ENCODE data around the gene ITPKC.

Gene ITPKC

DNA sequence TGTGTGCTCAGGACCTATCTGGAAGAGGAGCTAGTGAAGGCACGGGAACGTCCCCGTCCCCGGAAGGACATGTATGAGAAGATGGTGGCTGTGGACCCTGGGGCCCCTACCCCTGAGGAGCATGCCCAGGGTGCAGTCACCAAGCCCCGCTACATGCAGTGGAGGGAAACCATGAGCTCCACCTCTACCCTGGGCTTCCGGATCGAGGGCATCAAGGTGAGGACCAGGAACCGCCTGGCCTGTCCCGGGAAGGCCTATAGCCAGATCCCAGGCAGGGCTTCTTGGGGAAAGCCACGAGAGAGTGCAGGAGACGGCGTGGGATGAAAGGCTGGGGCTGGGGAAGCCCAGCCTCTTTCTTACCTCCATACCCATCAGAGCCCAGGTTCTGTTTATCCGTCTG lies 16.2 kb downstream of the ITPKC start:
- no peak overlapping the region for H3K4me3 ChIP-seq (ENCODE audit: low read depth, low read length)
- ChIA-PET CTCF (interaction anchor here (1.3 to 1.9 kb wide), 3 partner anchors 9 to 74 kb away, joined by 4 to 6 read pairs (median 5); no protein-coding TSS in a partner anchor), POLR2A (no interaction called here)
- TF ChIP-seq, protein P1, sequence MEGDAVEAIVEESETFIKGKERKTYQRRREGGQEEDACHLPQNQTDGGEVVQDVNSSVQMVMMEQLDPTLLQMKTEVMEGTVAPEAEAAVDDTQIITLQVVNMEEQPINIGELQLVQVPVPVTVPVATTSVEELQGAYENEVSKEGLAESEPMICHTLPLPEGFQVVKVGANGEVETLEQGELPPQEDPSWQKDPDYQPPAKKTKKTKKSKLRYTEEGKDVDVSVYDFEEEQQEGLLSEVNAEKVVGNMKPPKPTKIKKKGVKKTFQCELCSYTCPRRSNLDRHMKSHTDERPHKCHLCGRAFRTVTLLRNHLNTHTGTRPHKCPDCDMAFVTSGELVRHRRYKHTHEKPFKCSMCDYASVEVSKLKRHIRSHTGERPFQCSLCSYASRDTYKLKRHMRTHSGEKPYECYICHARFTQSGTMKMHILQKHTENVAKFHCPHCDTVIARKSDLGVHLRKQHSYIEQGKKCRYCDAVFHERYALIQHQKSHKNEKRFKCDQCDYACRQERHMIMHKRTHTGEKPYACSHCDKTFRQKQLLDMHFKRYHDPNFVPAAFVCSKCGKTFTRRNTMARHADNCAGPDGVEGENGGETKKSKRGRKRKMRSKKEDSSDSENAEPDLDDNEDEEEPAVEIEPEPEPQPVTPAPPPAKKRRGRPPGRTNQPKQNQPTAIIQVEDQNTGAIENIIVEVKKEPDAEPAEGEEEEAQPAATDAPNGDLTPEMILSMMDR (IDR thresholded peaks at IDR 0.05; ENCODE audit: insufficient read depth, low read length, missing control alignments): no peak
- no peak for DNase-seq (ENCODE audit: low read depth, low spot score)

DNA sequence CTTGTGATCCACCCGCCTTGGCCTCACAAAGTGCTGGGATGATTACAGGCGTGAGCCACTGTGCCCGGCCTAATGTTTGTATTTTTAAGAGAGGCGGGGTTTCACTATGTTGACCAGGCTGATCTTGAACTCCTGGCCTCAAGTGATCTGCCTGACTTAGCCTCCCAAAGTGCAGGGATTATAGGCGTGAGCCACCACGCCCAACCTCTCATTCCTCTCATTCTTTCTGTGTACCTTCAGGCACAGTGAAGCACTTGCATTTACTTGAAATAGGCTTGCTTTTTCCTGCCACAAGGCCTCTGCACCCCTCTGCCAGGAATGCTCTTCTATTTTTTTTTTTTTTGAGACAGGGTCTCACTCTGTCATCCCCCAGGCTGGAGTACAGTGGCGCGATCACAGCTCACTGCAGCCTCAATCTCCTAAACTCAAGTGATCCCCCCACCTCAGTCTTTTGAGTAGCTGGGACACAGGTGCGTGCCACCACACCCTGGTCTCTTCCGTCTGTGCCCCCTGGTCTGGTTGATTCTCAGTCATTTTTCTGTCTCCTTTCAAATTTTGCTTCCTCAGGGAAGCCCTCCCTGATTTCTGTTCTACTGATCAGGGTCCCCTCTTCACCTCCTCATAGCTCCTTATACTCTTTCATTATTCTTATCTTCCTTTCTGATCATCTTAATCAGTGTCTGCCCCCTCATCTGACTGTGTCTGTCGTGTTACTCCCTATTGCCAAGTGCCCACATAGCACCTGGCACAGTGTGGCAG lies 18.3 kb downstream of the ITPKC start:
- TF ChIP-seq, protein P1 (IDR thresholded peaks at IDR 0.05; ENCODE audit: insufficient read depth, low read length, missing control alignments): no peak
- ChIA-PET POLR2A (interaction anchor here (0.7 kb wide), 1 partner anchor 10 kb away, joined by 3 read pairs; no protein-coding TSS in a partner anchor), CTCF (no interaction called here)
- no peak overlapping the region for H3K4me3 ChIP-seq (ENCODE audit: low read depth, low read length)
- no peak for DNase-seq (ENCODE audit: low read depth, low spot score)

DNA sequence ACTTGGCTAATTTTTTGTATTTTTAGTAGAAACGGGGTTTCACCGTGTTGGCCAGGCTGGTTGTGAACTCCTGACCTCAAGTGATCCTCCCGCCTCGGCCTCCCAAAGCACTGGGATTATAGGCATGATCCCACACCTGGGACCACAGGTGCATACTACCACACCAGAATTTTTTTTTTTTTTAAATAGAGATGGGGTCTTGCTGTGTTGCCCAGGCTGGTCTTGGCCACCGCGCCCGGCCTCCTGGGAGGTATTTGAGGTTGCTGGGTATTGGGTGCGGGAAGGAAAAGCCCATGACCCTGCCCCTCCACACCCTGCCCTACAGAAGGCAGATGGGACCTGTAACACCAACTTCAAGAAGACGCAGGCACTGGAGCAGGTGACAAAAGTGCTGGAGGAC lies 19.7 kb downstream of the ITPKC start:
- POLR2A ChIA-PET: interaction anchor here (1.0 kb wide), 1 partner anchor 14 kb away, joined by 3 read pairs; the partner anchor contains the start of gene ACTMAP
- CTCF ChIA-PET: no interaction called here
- TF ChIP-seq, protein P1 (IDR thresholded peaks at IDR 0.05; ENCODE audit: insufficient read depth, low read length, missing control alignments): no peak
- DNase-seq (ENCODE audit: low read depth, low spot score): no peak
- H3K4me3 ChIP-seq (ENCODE audit: low read depth, low read length): no peak overlapping the region

DNA sequence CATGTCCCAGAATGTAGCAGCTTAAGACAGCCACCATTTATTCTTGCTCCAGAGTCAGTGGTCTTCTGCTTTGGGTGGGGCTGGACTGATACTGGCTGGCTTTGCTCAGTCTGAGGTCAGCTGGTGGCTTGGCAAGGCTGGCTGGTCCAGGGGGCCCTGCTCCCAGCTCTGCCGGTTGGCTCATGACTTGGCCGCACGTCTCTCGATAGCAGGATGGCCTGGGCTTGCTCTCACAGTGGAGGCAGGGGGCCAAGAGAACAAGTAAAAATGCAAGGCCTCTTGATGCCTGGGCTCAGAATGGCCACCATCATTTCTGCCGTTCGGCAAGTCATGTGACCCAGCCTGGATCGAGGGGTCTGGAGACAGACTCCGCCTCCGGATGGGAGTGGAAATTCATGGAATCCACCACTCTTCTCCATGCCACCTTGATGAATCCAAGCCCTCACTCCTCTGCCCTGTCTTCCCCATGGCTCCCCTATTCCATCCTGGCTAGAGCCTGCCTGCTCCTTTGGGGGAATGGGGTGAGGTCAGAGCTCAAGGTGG lies 20.3 kb downstream of the ITPKC start:
- DNase-seq (ENCODE audit: low read depth, low spot score): no peak
- no peak overlapping the region for H3K4me3 ChIP-seq (ENCODE audit: low read depth, low read length)
- ChIA-PET POLR2A (interaction anchor here (1.0 kb wide), 1 partner anchor 13 kb away, joined by 3 read pairs; the partner anchor contains the start of gene ACTMAP), CTCF (no interaction called here)
- TF ChIP-seq, protein P1 (IDR thresholded peaks at IDR 0.05; ENCODE audit: insufficient read depth, low read length, missing control alignments): no peak

DNA sequence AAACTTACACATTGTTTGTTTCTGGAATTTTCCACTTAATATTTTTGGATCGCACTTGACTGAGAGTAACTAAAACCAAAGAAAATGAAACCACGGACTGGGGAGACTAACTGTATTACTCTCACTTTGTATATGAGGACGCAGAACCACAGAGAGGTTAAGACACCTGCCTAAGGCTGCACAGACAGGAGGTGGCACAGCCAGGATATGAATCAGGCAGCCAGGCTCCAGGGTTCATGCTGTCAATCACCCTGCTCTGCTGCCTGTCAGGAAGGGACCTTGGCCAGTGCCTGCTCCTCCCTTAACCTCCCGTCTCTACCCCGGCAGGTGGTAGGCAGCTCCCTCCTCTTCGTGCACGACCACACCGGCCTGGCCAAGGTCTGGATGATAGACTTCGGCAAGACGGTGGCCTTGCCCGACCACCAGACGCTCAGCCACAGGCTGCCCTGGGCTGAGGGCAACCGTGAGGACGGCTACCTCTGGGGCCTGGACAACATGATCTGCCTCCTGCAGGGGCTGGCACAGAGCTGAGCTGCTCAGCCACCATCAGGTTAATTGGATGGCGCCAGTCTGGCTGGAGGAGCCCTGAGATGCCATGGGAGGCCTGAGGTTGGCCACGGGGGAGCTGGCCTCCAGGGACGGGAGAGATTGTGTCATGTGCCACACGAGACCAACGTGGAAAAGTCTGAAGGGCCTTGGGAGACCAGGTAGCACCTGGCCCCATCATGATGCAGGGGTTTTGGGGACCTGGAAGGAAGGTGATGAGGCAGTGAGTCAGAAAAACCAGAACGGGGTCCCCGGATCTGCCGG lies 22.3 kb downstream of the ITPKC start:
- no peak for DNase-seq (ENCODE audit: low read depth, low spot score)

More for the DNA sequence above, 22.3 kb downstream of the ITPKC start:
- ChIA-PET POLR2A (no interaction called here), CTCF (no interaction called here)
- TF ChIP-seq, protein P1 (IDR thresholded peaks at IDR 0.05; ENCODE audit: insufficient read depth, low read length, missing control alignments): no peak
- no peak overlapping the region for H3K4me3 ChIP-seq (ENCODE audit: low read depth, low read length)
